Activated CD8-positive, alpha-beta memory T cell treated with anti-CD3 and anti-CD28 coated beads for 48 hours (primary cell): ENCODE results near the gene CCNJ.
"Not testable (repeated sequence)": the region's sequence is repeated elsewhere in the genome, so short reads cannot be mapped to it uniquely, and the experiment has no call there.

Experiments used
- DNase-seq, 3 experiments: peaks; one replicate each; pipeline ENCODE4 v3.0.0-alpha.2; 2020; ENCODE audit warnings: low read depth in 2 of 3, low spot score in 2 of 3

Gene CCNJ, protein sequence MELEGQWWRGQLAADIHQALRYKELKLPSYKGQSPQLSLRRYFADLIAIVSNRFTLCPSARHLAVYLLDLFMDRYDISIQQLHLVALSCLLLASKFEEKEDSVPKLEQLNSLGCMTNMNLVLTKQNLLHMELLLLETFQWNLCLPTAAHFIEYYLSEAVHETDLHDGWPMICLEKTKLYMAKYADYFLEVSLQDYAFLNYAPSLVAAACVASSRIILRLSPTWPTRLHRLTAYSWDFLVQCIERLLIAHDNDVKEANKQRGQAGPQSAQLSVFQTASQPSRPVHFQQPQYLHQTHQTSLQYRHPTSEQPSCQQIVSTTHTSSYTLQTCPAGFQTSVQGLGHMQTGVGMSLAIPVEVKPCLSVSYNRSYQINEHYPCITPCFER

GRCh38 chr10:96043033-96043892 is at the start of gene CCNJ:
TSS of gene CCNJ (plus strand) at chr10:96043583. CDS start at chr10:96044394, 811 bp downstream.
- peak; percentile 45 to 70 (median 55) for DNase-seq

GRCh38 chr10:95994376-95994775 is 49.0 kb upstream of the CCNJ start:
- DNase-seq, result not testable (repeated sequence)

DNA sequence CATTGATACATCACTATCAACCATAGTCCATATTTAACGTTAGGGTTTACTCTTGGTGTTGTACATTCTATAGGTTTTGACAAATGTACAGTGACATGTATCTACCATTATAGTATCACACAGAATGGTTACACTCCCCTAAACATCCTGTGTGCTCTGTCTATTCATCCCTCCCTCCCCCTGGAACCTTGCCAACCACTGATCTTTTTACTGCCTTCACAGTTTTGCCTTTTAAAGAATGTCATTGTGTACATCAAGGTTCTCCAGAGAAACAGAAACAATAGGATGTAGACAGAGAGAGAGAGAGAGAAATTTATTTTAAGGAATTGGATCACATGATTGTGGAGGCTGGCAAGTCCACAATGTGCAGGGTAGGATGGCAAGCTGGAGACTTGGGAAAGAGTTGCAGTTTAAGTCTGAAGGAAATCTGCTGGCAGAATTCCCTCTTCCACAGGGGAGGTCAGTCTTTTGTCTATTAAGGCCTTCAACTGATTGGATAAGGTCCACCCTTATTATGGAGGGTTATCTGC is 45.1 kb upstream of the CCNJ start:
- no peak for DNase-seq

GRCh38 chr10:96013956-96014355 is 29.4 kb upstream of the CCNJ start:
- DNase-seq, result no peak

DNA sequence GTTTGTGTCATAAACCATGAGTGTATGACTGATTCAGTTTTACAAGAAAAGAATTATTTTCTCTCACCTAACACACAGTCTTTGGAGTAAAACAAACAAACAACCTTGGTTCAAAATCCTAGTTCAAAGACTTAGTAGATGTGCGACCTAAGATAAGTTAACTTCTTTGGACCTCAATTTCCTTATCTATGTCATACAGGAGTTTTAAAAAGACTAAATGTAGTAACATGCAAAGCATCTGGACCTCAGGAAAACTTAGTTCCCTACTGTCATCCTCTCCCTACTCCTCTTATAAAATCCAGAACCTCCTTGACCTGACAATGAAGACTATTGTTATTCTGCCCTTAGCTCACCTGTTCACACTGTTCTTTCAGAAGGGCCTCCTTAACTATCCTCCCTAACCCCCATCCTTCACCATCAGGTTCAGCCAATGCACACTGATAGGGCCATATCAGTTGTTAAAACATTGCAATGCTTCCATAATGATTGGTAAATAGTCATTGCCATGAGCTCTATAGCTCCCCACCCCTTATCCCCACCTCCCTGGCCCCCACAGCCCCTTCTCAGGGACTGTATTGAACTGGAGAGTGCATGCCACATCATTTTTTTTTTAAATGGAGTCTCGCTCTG is 28.8 kb upstream of the CCNJ start:
- DNase-seq, result no peak

DNA sequence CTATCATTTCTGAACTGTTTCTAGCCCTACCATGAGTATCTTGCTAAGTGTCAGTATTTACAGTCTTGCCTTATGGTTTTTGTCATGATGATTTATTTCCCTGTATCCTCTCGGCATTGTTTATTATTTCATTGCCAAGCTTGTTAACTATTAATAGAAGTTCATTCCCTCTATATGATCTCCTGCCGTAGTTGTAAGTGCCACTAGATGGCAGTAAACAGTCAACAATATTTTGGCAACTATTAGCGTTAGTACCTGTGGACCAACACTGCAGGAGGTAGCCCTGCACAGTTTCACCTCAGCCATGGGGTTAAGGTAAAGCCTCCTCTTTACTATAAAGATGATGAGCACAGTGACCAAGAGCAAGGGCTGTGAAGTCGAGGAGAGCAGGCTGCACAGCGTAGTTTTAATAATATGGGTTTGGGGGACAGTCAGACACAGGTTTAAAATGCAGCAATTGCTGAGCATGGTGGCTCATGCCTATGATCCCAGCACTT is 26.1 kb upstream of the CCNJ start:
- no peak for DNase-seq

GRCh38 chr10:96021332-96021731 is 22.1 kb upstream of the CCNJ start:
- DNase-seq, result no peak

DNA sequence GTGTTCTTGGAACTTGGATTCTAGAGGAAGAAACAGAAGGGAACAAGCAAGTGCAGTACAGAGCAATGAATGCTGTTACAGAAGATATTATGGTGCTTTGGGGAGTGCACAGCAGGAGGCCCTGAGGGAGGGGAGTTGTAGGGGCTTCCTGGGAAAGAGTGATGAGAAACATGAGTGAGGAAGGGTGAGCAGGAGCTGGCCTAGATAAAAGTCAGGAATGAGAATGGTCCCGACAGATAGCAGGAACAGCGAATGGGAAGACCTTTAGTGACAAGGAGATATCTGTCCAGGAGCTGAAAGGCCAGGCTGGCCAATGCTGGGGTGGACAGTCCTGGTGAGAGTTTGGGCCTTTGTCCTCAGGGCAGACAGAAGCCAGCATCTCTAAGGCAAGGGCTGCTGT is 20.6 kb upstream of the CCNJ start:
- no peak for DNase-seq

GRCh38 chr10:96023168-96023567 is 20.2 kb upstream of the CCNJ start:
- DNase-seq, result no peak

GRCh38 chr10:96025566-96025965 is 17.8 kb upstream of the CCNJ start:
- no peak for DNase-seq

GRCh38 chr10:96034625-96035024 is 8.8 kb upstream of the CCNJ start:
- no peak for DNase-seq

GRCh38 chr10:96038476-96039387 is 4.7 kb upstream of the CCNJ start:
- no peak for DNase-seq

DNA sequence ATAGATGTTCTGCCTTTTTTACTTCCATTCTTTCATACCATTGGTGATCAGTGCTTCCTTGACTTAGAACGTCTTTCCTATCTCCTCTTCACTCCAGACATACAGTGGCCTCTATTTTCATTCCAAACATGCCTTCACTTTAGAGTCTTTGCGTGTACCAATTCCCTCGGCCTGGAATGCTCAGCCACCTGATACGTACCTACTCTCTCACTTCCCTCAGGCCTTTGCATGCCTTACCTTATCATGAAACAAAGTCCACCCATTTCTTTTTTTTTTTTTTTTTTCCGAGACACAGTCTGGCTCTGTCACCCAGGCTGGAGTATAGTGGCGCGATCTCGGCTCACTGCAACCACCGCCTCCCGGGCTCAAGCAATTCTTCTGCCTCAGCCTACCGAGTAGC is 2.2 kb upstream of the CCNJ start:
- DNase-seq, result no peak

DNA sequence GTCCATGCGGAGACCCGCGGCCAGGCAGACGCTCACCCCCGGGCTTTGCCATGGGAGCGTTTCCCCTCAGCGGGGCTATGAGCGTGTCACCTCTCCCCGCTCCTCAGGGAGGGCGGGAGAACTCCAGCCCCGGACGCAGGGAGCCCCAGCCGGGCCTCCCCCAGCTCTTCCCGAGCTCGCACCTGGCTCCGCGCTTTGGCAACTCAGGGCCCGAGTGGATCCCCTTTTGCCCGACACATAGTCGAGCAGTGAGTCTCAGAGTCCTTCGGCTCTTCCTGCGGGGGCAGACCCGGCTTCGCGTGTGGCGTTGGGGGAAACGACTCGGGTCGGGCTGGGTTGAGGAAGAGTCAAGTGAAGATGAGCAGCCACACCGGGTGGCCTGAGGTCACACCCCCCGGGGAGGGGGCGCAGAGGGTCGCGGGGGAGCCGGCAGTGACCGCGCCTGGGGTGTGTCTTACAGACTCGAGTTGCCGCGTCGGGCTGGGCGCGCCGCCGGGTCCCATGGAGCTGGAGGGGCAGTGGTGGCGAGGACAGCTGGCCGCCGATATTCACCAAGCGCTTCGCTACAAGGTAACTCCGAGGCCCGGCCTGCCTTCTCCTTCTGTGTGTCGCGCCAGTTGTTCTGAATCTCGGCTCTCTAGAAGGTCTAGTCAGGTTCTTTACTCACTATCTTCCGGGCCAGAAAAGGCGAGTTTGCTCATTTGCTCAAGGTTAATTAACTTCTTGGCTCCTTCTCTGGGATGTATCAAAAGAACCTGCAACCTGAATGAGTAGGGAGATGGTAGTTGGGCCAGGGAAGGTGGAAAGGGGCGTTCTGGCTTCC is 721 bp downstream of the CCNJ start:
- peak; percentile 19 to 41 (median 27) for DNase-seq

DNA sequence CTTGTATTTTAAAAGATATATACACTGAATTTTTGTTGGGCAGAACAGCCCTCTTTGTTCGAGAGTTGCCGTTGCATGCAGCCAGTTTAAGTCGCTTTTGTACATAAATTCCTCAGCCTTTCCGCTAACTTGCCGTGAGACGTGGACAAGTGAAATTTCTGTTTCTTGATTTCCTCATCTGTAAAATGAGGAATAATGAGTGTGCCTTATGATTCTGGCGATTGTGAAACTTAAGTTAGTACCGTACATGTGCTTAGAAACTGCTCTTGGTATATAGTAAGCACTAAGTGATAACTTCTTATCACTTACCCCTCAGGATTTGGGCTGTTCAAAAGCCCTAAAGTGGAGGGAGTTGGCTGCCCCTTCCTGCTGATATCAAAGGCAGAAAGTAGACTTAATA is 1.4 kb downstream of the CCNJ start:
- DNase-seq, result no peak

DNA sequence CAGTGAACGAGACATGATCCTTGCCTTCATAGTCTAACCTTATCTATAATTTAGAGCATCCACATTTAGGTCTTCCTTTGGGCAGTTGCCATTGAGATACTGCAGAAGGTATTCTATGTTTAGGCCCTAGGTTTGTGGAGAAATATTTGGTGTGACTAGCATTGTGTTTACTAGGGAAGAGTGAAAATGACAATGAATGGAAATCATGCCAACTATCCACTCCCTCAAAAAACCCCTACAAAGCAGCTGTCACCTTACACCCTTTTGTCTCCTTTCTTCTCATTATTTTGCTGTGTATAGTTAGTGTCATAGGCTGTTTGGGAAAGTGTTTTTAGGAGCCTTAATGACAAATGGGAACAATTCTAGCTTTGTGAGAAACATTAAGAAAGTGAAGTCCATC is 3.2 kb downstream of the CCNJ start:
- DNase-seq, result no peak

DNA sequence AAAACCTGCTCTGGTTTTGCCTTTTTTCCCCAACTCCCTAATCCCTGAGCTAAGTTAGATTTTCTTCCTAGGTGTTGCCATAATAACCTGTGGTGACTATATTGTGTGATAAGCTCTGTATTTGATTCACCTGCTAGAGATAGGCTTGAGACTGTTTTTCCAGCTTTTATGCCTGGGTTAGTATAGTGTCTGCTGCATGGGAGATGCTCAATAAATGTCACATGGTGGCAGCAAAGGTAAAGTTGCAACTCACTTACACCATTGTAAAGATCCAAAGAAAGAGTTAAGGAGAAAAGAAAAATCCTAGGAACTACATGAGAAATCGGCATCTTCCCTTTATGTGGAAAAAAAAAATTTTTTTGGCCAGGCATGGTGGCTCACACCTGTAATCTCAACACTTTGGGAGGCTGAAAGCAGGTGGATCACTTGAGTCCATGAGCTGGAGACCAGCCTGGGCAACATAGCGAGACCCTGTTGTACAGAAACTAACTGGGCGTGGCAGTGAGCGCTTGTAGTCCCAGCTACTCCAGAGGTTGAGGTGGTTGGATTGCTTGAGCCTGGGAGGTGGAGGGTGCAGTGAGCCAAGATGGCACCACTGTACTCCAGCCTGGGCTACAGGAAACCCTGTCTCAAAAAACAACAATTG is 3.7 kb downstream of the CCNJ start:
- no peak for DNase-seq

GRCh38 chr10:96047925-96048324 is 4.5 kb downstream of the CCNJ start:
- not testable (repeated sequence) for DNase-seq

- no peak for DNase-seq
Measured at GRCh38 chr10:96049340-96049739, 6.0 kb downstream of the CCNJ start.
